HepG2 (cell line): ENCODE results near the gene NAT14. TPM values are rescaled to one million over a fixed set of nuclear protein-coding genes. Genes with fewer than 3 reads are reported as not detected.

ENCODE experiments used
- GZF1 ChIP-seq: sonication (generic); formaldehyde crosslinking; IDR thresholded peaks from 2 replicates; pipeline ENCODE4 v1.5.1; 2020; ENCODE audit warnings: mild to moderate bottlenecking, missing genetic modification reagents
- HHEX ChIP-seq: IDR thresholded peaks from 2 replicates; pipeline ENCODE4 v1.6.1; 2016; ENCODE audit warnings: control low read depth
- KLF9 ChIP-seq: IDR thresholded peaks from 2 replicates; pipeline ENCODE4 v1.6.1; 2016; ENCODE audit warnings: low read depth
- KMT2A ChIP-seq: sonication (generic); formaldehyde crosslinking; IDR thresholded peaks from 2 replicates; pipeline ENCODE4 v1.4.0; 2020; ENCODE audit warnings: missing genetic modification reagents
- MED1 ChIP-seq: sonication (generic); formaldehyde crosslinking; IDR thresholded peaks from 2 replicates; pipeline ENCODE4 v1.4.0; 2020; ENCODE audit warnings: missing genetic modification reagents
- NFE2 ChIP-seq: sonication (generic); formaldehyde crosslinking; IDR thresholded peaks from 2 replicates; pipeline ENCODE4 v1.4.0; 2020; ENCODE audit warnings: missing genetic modification reagents
- NR2F2 ChIP-seq: IDR thresholded peaks from 2 replicates; pipeline ENCODE4 v1.6.1; 2012; ENCODE audit warnings: low read depth, inconsistent platforms, borderline replicate concordance
- SIX1 ChIP-seq: sonication (generic); formaldehyde crosslinking; IDR thresholded peaks from 2 replicates; pipeline ENCODE4 v1.4.0; 2020; ENCODE audit warnings: missing genetic modification reagents, borderline replicate concordance
- SP140L ChIP-seq: sonication (generic); formaldehyde crosslinking; IDR thresholded peaks from 2 replicates; pipeline ENCODE4 v1.4.0; 2020; ENCODE audit warnings: missing genetic modification reagents, borderline replicate concordance
- ZC3H4 ChIP-seq: sonication (generic); formaldehyde crosslinking; IDR thresholded peaks from 2 replicates; pipeline ENCODE4 v1.4.0; 2020; ENCODE audit warnings: missing genetic modification reagents, borderline replicate concordance
- ZFP41 ChIP-seq: sonication (generic); formaldehyde crosslinking; IDR thresholded peaks from 2 replicates; pipeline ENCODE4 v1.4.0; 2020; ENCODE audit warnings: mild to moderate bottlenecking, missing genetic modification reagents, borderline replicate concordance
- ZNF451 ChIP-seq: sonication (generic); formaldehyde crosslinking; IDR thresholded peaks from 2 replicates; pipeline ENCODE4 v1.5.0; 2020; ENCODE audit warnings: mild to moderate bottlenecking, missing genetic modification reagents
- ZNF615 ChIP-seq: sonication (generic); formaldehyde crosslinking; IDR thresholded peaks from 2 replicates; pipeline ENCODE4 v1.5.0; 2020; ENCODE audit warnings: mild to moderate bottlenecking, missing genetic modification reagents, borderline replicate concordance
- ZSCAN21 ChIP-seq: sonication (generic); formaldehyde crosslinking; IDR thresholded peaks from 2 replicates; pipeline ENCODE4 v1.8.0; 2022; ENCODE audit warnings: mild to moderate bottlenecking, missing genetic modification reagents, moderate library complexity, borderline replicate concordance
- polyA plus RNA-seq, 8 experiments: library from polyadenylated mRNA; depleted of rRNA in 3 of 8; stranded (reverse) in 7 of 8; unstranded in 1 of 8; fragments of >200 nt; fragmentation: Illumina TruSeq in 4 of 8; extraction: Trizol in 4 of 8; gene quantifications; 2 replicates each; pipeline versions ENCODE4 v1.2.1 to v1.2.3, GENCODE V29; 2011 to 2016; ENCODE audit warnings: low read depth in 4 of 8, missing spikeins in 1 of 8, mixed read lengths in 1 of 8; ENCODE audit not compliant: insufficient read depth in 1 of 8
- total RNA-seq, 5 experiments: library from RNA; depleted of rRNA; stranded (reverse); fragments of >200 nt; fragmentation: Illumina TruSeq; extraction: Trizol; gene quantifications; 2 replicates each; pipeline ENCODE4 v1.2.3, GENCODE V29; 2016; ENCODE audit warnings: low read depth in 1 of 5
- TF ChIP-seq, protein P1 (sequence below): sonication (generic); formaldehyde crosslinking; IDR thresholded peaks from 2 replicates; pipeline ENCODE4 v1.4.0; 2020; ENCODE audit warnings: missing genetic modification reagents, borderline replicate concordance
- TF ChIP-seq, protein P2 (sequence below): IDR thresholded peaks from 2 replicates; pipeline ENCODE4 v1.6.1; 2016

NAT14 gene
- total and polyA plus RNA-seq, 2 of the 13 experiments (the other 11 are each of a cell fraction or from before 2014, with no cell fraction given), result 20.7 to 22.3 TPM

DNA sequence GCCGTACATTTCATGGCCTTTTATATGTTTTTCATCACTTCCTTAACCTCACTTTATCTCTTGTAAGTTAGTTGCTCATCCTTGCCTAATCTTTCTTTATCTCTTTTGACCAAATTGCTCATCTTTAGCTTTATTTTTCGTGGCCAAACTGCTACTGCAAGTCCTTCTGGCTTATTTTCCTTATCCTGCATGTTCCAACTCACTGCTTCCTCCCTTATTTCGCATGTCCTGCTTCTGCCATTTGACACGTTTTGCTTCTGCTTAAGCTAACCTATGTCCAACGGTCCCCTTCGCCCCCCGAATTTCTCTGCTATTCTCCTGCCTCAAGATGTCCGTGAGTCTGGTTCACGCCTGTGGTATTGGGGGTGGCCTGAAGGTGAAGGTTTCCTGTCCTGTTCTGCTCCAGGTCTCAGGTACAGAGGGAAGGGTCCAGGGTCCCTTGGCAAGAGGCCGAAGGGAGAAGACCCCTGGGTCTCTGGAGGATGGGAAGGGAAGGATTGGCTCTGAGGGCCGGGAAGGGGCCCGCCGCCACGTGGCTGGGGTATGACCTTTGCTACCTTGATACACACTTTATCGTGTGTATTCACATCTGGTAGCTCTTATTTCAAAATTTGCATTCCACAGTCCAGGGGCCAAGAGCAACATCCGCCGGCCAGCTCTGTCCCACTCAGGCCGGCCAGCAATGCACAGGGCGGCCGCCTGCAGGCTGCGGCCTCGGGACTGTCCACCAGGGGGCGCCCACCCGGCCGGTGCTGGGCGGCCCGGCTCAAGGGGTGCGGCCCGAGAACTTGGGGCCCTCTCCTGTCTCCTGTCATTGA, 17.5 kb upstream of the NAT14 start (continued):
- TF ChIP-seq KLF9 (CRISPR knock-in tag), result no peak
- TF ChIP-seq, protein P1, sequence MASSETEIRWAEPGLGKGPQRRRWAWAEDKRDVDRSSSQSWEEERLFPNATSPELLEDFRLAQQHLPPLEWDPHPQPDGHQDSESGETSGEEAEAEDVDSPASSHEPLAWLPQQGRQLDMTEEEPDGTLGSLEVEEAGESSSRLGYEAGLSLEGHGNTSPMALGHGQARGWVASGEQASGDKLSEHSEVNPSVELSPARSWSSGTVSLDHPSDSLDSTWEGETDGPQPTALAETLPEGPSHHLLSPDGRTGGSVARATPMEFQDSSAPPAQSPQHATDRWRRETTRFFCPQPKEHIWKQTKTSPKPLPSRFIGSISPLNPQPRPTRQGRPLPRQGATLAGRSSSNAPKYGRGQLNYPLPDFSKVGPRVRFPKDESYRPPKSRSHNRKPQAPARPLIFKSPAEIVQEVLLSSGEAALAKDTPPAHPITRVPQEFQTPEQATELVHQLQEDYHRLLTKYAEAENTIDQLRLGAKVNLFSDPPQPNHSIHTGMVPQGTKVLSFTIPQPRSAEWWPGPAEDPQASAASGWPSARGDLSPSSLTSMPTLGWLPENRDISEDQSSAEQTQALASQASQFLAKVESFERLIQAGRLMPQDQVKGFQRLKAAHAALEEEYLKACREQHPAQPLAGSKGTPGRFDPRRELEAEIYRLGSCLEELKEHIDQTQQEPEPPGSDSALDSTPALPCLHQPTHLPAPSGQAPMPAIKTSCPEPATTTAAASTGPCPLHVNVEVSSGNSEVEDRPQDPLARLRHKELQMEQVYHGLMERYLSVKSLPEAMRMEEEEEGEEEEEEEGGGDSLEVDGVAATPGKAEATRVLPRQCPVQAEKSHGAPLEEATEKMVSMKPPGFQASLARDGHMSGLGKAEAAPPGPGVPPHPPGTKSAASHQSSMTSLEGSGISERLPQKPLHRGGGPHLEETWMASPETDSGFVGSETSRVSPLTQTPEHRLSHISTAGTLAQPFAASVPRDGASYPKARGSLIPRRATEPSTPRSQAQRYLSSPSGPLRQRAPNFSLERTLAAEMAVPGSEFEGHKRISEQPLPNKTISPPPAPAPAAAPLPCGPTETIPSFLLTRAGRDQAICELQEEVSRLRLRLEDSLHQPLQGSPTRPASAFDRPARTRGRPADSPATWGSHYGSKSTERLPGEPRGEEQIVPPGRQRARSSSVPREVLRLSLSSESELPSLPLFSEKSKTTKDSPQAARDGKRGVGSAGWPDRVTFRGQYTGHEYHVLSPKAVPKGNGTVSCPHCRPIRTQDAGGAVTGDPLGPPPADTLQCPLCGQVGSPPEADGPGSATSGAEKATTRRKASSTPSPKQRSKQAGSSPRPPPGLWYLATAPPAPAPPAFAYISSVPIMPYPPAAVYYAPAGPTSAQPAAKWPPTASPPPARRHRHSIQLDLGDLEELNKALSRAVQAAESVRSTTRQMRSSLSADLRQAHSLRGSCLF (CRISPR knock-in tag), result no peak
- no peak for TF ChIP-seq ZSCAN21
- no peak for TF ChIP-seq ZFP41 (CRISPR knock-in tag)
- TF ChIP-seq ZC3H4 (CRISPR knock-in tag), result no peak
- no peak for TF ChIP-seq GZF1 (CRISPR knock-in tag)
- peak; percentile 45; the same call in 1 of the 2 replicates for TF ChIP-seq MED1 (CRISPR knock-in tag)
- TF ChIP-seq KMT2A (CRISPR knock-in tag), result no peak
- TF ChIP-seq HHEX (CRISPR knock-in tag), result no peak
- TF ChIP-seq ZNF615 (CRISPR knock-in tag), result no peak
- TF ChIP-seq NR2F2, result no peak
- TF ChIP-seq SP140L (CRISPR knock-in tag), result no peak
- TF ChIP-seq SIX1 (CRISPR knock-in tag), result peak; percentile 30; the same call in 1 of the 2 replicates
- TF ChIP-seq, protein P2, sequence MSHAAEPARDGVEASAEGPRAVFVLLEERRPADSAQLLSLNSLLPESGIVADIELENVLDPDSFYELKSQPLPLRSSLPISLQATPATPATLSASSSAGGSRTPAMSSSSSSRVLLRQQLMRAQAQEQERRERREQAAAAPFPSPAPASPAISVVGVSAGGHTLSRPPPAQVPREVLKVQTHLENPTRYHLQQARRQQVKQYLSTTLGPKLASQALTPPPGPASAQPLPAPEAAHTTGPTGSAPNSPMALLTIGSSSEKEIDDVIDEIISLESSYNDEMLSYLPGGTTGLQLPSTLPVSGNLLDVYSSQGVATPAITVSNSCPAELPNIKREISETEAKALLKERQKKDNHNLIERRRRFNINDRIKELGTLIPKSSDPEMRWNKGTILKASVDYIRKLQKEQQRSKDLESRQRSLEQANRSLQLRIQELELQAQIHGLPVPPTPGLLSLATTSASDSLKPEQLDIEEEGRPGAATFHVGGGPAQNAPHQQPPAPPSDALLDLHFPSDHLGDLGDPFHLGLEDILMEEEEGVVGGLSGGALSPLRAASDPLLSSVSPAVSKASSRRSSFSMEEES (CRISPR knock-in tag), result 0 out of 2 replicates have a peak, but pooled peaks have one; percentile 28
- no peak for TF ChIP-seq ZNF451 (CRISPR knock-in tag)
- no peak for TF ChIP-seq NFE2 (CRISPR knock-in tag)
